CD4-positive, alpha-beta T cell treated with Interleukin-4 for 4 hours (primary cell): ENCODE measurements around the gene WDR89.
A peak's percentile ranks its signal among the peaks of the same experiment; 100 is the strongest.
"Not testable (repeated sequence)": the region's sequence is repeated elsewhere in the genome, so short reads cannot be mapped to it uniquely, and the experiment has no call there.

Experiments
- DNase-seq: peaks from one replicate; pipeline ENCODE4 v3.0.0-alpha.2; 2020

WDR89 gene

DNA sequence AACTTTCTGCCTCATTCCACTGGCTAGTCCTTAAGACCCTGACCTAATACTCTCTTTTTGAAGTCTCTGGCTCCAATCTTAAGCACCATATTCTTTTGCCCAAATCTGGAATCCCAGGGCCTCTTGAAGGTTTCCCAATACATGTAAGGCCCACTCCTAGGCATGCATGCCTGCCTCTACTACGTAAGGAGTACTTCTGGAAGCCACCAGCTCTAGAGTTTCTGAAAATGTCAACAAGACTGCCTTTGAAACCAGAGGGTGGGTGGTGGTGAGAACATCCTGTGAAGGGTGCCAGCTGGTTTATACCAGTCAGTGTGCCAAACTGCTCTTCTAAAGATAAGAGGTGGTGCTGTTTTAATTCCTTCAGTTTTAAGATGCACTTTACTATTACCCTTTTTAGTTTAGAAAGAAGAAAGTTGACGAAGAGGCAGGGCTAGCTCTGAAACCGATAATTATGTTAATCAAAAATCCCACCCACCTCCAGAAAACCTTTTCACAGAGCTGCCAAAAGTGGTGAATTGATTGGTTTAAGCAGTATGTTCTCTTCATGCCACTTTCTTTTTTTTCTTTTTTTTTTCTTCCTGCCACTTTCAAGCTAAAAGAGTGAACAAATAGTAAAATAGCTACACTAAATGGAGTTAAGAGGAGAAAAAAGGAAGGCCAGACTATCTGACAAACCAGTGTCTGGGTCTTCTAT, 8.7 kb upstream of the WDR89 start:
- peak; percentile 81 for DNase-seq

DNA sequence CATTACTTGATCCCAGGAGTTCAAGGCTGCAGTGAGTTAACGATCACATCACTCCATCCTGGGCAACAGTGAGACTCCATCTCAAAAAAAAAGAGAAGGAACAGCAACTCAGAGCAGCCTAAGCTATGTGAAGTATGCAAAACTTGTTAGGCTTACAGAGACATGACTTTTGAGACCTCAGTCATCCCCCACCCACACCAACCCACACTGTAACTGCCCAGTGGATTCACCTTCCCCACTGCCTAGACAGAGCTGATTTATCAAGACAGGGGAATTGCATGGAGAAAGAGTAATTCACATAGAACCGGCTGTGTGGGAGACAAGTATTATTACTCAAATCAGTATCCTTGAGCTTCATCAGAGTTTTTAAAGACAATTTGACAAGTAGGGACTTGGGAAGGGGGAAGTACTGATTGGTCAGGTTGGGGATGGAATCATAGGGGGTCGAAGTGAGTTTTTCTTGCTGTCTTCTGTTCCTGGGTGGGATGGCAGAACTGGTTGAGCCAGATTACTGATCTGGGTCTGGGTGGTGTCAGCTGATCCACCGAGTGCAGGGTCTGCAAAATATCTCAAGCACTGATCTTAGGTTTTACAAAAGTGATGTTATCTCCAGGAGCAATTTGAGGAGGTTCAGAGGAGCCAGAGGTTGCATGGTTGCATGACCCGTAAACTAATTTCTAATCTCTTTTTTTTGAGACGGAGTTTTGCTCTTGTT, 6.2 kb upstream of the WDR89 start:
- DNase-seq, result no peak

DNA sequence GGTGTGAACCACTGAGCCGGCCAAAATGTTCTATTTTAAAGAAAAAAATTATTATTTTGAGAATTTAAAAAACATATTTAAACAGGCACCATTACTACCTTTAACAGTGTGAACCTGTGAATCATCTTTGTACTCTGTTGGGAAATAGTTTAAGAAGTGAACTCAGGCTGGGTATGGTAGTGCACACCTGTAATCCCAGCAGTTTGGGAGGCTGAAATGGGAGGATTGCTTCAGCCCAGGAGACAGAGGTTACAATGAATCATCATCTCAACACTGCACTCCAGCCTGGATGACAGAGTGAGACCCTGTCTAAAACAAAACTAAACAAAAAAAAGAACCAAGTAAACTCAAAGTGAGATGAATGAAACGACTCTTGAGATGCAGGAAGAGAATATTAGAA, 3.1 kb upstream of the WDR89 start:
- no peak for DNase-seq

DNA sequence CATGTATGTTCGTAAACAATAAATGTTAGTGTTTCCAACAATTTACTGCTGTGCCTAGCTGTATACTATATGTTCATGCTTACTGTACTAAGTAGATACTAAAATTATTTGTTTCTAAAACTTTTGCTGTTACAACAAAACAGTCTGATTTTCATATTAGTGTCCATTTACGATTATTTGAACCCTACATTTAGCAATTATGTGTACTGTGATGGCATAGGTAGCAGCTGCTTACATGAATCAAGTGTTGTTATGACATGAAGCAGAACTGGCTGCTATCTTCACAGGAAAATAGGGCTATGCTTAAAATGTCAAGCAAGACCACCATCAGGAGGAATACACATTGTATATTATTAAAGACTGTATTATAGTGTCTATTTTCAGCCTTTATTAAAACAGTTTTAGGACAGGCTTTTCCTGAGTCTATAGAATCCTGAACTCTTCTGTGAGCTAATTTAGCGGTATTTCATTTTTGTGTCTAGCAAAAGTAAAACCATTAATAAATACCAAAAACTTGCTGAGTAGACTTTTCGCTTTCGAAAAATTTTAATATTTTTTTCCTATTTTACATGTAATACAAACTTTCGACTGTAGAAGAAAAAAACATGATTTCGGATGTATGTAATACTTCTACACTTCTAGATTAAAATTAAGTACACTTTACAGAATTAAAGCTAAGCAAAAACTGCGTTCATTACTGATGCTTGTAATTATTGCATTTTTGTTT, 1.1 kb upstream of the WDR89 start:
- DNase-seq, result no peak

DNA sequence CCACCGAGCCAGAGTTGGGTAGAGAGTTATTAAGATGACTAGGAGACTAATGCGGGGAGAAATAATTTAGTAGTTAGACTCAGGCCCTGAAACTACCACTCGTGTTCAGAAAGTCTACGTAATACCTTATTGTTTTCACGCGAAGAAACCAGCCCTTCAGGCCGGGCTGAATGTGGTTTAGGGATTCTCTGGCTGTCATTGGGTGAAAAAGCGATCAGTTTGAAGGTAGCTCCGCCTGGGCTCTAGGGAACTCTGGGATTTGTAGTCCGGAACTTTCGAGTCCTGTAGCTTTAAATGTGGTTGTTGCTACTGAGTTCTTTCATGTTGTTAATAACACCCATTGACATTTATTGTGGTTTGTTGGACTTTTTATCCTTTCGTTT, 549 bp upstream of the WDR89 start:
- DNase-seq, result peak; percentile 95

DNA sequence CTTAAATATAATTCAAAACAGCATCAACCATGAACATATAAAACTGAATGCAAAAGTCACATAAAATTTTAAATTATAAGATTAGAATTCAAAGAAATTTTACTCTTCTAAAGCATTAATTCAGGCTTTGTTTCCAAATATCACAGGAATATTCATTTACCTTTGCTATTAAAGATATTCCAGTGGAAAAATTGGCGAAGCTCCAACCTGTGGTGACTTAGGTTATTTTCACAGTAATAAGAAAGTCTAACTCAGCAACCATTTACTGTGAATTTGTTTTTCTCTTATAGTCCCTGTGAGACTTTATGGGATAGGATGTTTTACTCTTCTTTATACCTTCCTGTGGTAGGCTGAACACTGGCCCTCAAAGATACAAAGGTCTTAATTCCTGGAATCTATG, 3.2 kb downstream of the WDR89 start:
- no peak for DNase-seq

DNA sequence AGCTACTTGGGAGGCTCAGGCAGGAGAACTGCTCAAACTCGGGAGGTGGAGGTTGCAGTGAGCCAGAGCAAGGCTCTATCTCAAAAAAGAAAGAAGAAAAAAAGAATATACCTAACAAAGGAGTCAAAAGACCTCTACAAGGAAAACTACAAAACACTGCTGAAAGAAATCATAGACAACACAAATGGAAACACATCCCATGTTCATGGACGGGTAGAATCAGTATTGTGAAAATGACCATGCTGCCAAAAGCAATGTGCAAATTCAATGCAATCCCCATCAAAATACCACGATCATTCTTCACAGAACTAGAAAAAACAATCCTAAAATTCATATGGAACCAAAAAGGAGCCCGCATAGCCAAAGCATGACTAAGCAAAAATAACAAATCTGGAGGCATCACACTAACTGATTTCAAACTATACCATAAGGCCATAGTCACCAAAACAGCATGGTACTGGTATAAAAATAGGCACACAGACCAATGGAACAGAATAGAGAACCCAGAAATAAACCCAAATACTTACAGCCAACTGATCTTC, 5.5 kb downstream of the WDR89 start:
- DNase-seq, result not testable (repeated sequence)

DNA sequence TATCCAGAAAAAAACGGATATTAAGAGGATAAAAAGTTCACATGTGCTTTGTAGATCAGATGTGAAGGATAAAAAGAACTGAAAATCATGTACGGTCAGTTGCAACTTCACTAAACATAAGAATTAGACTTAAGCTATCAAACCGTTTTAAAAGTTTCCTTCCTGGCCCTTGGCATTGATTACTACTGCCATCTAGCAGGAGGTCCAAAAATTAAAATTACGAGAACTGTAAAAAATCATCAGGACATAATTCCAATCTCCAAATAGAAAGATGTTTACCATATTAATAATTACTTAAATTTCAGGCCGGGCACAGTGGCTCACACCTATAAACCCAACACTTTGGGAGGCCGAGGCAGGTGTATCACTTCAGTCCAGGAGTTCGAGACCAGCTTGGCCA, 7.9 kb downstream of the WDR89 start:
- DNase-seq, result no peak

DNA sequence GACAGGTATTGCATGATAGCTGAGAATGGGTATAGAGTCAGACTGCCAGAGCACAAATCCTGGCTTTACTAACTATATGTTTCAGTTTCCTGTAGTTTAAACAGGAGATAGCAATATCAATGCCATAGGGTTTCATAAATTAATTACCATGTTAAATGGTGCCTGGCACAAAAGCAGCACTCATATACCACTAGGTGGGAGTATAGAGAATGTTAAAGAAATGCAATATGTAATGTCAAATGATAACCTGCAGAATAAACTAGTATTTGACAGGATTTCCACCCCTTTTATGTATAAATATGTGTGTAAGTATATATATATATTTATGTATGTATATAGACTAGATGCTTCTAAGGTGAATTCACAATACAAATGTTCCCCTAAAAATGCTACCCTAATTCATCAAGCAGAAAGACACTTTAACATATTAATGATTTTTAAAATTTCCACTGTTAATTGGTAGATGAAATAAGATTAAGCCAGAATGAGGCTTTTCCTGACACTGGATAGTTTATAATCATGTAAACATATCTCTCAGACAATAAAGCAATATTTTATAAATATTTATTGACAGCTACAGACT, 8.6 kb downstream of the WDR89 start:
- DNase-seq, result peak; percentile 69

DNA sequence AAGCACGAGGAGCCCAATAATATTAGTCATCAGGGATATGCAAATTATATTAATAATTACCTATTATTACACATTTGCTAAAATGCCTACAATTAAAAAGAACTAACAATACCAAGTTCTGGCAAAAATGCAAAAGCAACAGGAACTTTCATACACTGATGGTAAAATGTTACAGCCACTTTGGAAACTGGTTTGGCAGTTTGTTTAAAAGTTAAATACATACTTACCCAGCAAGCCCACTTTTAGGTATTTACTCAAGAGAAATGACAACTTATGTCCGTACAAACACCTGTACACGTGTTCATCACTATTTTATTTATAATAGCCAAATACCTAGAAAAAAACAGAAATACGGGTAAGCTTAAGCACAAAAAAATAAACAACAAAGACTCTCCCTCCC, 17.0 kb downstream of the WDR89 start:
- DNase-seq, result no peak

DNA sequence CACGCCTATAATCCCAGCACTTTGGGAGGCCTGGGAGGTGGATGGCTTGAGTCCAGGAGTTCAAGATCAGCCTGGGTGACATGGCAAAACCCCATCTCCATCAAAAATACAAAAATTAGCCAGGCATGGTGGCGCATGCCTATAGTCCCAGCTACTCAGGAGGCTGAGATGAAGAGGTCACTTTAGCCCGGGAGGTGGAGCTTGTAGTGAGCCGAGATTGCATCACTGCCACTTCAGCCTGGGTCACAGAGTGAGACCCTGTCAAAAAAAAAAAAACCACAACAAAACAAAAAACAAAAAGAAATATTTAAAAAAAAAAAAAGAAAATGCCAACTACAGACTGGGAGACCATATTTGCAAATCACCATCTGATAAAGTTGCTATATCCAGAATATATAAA, 17.5 kb downstream of the WDR89 start:
- no peak for DNase-seq

DNA sequence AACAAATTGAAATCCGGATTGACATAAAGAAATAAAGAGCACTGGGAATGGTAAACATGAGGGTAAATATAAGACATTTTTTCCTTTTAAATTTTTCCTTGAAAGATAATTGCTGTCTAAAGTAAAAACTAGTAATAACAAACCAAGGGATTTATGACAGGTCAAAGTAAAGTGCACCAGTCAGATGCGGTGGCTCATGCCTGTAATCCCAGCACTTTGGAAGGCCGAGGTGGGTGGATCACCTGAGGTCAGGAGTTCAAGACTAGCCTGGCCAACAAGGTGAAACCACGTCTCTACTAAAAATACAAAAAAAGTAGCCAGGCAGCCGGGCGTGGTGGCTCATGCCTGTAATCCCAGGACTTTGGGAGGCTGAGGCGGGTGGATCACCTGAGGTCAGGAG, 19.7 kb downstream of the WDR89 start:
- DNase-seq, result not testable (repeated sequence)

DNA sequence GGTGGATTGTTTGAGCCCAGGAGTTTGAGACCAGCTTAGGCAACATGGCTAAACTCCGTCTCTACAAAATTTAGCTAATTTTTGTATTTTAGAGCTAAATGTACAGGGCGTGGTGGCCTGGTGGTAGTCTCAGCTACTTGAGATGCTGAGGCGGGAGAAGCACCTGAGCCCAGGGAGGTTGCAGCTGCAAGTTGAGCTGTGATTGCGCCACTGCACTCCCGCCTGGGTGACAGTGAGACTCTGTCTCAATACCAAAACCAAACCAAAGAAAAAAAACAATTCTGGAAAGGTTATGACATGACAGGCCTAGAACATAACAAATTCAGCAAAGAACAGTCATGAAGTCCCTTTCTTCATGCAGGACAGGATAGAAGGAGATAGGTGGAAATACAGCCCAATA, 25.7 kb downstream of the WDR89 start:
- DNase-seq, result no peak

DNA sequence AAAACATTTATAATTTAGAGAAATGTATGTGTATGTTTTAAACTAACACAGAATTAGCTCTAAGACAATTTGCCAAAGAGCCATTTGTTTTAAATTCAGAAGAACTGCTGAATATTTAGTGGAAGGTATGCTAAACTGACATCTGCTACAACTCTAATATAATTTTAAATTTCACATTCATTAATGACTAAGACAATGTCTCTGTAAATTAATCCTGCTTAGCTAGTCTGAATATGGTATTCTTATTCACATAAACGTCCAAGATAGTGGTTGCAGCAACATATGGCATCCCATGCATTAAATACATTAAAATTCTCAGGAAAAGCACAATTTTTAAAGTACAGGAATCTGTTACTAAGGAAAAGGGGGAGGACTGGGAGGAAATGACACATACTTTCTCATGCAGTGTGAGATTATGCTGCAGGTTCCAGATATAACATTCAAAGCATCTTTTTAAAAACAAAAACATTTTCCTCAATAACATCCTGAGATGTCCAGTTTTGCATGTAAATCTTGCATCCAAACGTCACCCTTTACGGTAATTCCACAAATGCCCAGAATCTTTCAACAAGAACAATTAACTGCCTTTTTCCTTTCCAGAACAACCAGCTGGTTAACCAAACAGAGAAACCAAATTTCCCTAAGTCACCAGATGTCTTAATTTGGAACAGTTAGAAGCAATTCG, 26.9 kb downstream of the WDR89 start:
- DNase-seq, result no peak

DNA sequence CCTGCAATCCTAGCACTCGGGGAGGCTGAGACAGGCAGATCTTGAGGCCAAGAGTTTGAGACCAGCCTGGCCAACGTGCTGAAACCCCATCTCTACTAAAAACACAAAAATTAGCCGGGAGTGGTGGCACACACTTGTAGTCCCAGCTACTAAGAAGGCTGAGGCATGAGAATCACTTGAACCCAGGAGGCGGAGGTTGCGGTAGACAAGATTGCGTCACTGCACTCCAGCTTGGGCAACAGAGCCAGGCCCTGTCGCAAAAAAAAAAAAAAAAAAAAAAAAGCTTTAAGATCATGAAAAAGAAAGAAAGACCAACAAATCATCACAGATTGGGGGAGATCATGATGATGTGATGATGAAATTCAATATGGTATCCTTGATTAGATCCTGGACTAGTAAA, 30.6 kb downstream of the WDR89 start:
- no peak for DNase-seq

DNA sequence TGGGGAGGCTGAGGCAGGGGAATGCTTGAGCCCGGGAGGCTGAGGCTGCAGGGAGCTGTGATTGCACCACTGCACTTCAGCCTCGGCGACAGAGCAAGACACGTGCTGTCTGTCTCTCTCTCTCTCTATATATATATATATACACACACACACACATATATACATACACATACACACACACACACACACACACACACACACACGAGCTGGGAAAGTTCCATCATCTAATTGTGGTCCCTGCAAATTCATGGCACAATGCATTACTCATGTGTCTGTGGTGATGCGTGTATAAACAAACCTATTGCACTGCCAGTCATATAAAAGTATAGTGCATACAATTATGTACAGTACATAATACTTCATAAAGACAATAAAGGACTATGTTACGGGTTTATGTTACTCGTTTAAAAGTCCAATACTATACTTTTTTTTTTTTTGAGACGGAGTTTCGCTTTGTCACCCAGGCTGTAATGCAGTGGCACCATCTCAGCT, 36.6 kb downstream of the WDR89 start:
- DNase-seq, result no peak

DNA sequence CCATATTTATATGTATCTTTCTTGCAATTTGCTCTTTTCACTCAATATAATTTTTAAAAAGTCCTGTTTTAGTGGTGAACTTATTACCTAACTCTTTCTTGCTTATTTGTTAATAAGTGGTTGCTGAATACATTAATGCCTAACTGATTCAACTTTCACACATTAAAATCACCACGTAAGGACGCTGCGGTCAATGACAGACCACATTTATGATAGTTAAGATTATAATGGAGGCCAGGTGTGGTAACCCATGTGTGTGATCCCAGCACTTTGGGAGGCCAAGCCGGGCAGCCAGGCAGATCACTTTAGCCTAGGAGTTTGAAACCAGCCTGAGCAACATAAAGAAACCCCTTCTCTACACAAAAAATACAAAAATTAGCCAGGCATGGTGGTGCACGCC, 37.0 kb downstream of the WDR89 start:
- DNase-seq, result no peak

DNA sequence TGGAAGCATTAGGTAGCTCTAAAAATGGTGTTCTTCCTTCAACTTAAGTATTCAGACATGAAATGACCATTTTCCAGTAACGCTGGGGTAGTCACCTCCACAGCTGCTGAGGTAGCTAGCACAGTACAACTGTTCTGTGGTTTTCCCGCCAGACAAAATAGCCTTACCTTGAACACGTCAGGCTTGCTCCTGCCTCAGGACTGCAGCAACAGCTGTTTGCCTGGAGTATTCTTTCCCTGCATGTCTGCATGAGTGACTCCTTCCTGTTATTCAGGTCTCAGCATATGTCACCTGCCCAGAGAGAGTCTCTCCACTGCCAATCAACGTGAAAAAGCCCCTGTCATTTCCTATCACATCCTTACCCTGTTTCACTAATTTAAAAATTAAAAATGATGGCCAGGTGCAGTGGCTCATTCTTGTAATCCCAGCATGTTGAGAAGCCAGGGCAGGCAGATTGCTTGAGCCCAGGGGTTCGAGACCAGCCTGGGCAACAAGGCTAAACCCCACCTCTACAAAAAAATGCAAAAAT, 37.9 kb downstream of the WDR89 start:
- no peak for DNase-seq

DNA sequence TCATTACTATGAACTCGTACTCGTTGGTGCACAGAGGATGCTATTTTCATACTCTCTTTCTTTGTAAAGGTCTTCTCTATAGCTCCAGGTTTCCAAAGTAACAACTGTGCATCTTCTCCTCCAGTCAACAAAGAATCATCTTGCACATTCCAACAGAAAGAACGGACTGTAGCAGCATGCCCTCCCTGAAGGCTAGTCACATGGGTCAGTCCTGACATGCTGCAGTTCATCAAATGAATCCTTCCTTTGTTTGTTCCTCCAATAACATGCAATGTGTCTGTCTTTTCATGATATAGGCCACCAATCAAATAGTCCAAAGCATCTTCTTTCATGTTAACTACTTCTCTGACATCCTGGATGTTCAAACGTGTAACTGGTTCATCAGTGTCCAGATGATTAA, 42.9 kb downstream of the WDR89 start:
- DNase-seq, result no peak

DNA sequence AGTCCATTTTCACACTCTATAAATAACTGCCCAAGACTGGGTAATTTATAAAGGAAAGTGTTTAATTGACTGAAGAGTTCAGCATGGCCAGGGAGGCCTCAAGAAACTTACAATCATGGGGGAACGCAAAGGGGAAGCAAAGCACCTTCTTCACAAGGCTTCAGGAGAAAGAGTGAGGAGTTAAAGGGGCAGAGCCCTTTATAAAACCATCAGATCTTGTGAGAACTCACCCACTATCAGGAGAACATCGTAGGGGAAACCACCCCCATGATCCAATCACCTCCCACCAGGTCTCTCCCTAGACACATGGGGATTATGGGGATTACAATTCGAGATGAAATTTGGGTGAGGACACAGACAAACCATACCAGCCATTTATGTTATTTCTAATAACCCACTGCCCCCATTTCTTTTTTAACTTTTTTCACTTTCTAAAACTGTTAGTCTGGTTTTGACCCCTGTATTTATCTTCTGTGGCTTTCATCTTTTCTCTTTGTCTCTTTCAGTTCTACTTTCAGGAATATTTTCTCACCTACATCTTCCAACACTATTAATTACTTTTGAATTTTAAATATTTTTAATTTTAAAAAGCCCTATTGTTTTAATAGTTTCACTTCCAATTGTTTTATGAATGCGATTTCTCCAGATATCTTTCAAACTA, 44.5 kb downstream of the WDR89 start:
- no peak for DNase-seq

DNA sequence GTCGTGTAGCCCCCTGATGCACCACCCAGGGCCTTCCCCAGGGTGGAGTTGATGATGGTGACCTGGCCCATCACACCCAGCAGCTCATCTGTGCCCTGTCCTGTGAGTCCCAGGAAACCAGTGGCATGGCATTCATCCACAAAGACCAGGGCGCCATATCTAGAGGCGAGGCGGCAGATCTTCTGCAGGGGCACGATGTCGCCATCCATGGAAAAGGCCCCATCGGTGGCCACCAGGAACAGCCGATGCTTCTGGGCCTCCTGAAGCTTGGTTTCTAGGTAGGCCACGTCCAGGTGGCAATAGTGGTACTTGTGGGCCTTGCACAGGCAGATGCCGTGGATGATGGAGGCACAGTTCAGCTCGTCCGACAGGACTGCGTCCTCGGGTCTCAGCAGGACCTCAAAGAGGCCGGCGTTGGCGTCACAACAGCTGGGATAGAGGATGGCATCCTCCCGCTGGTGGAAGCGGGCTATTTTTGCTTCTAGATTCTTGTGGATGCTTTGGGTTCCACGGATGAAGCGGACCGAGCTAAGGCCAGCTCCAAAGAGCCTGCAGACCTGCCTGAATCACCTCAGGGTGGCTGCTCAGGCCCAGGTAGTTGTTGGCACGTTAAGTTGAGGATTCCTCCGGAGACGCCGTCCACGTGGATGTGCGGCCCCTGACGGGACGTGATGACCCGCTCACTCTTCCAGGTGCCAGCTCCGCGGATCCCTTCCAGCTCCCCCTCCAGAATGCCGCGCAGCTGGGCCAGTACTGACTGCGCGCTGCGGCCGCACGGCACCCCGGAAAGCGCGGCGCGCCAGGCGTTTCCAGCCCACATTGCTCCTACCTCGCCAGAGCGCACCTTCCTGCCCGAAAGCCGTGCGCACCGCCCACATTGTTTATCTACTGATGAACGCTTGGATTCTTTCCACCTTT, 47.0 kb downstream of the WDR89 start:
- DNase-seq, result no peak
